Fibroblast of lung (primary cell): ENCODE data around the gene PUSL1. TPM values are rescaled to one million over a fixed set of nuclear protein-coding genes. Genes with fewer than 3 reads are reported as not detected.

Source experiments
- DNase-seq, 2 donors: peaks; one replicate each; pipeline versions ENCODE4 v3.0.0 to v3.0.0-alpha.2; 2010; ENCODE audit warnings: low read depth in 2 of 2
- H2AFZ ChIP-seq: 2 replicates; pipeline ENCODE4 v1.5.1; 2012; ENCODE audit warnings: low read length, control low read depth, inconsistent platforms
- H3K27ac ChIP-seq: 2 replicates; pipeline ENCODE4 v1.5.1; 2011; ENCODE audit warnings: low read length, control low read depth; ENCODE audit not compliant: insufficient read depth
- H3K27me3 ChIP-seq: 2 replicates; pipeline ENCODE4 v1.5.1; 2011; ENCODE audit warnings: mild to moderate bottlenecking, low read length; ENCODE audit not compliant: control insufficient read depth, insufficient read depth
- H3K36me3 ChIP-seq: 2 replicates; pipeline ENCODE4 v1.5.1; 2011; ENCODE audit warnings: low read length; ENCODE audit not compliant: control insufficient read depth, insufficient read depth
- H3K4me1 ChIP-seq: 2 replicates; pipeline ENCODE4 v1.5.1; 2011; ENCODE audit warnings: low read length; ENCODE audit not compliant: control insufficient read depth, insufficient read depth; ENCODE audit errors: extremely low read depth
- H3K4me2 ChIP-seq: 2 replicates; pipeline ENCODE4 v1.5.1; 2011; ENCODE audit warnings: low read length, control low read depth; ENCODE audit not compliant: insufficient read depth; ENCODE audit errors: extremely low read depth
- H3K4me3 ChIP-seq, 4 experiments: fragments of 200-600 bp in 1 of 4; sonication (generic) in 1 of 4; replicated peaks in 1 of 4; 2 replicates each; pipeline ENCODE4 v1.5.1; 2011 to 2016; ENCODE audit warnings: low read length in 4 of 4, low read depth in 3 of 4, mild to moderate bottlenecking in 3 of 4, control low read depth in 2 of 4, inconsistent platforms in 1 of 4, mixed read lengths in 1 of 4; ENCODE audit not compliant: insufficient read depth in 1 of 4; ENCODE audit errors: control extremely low read depth in 1 of 4
- H3K79me2 ChIP-seq: 2 replicates; pipeline ENCODE4 v1.5.1; 2012; ENCODE audit warnings: mild to moderate bottlenecking, low read length, inconsistent platforms; ENCODE audit not compliant: control insufficient read depth, insufficient read depth
- H3K9ac ChIP-seq: 2 replicates; pipeline ENCODE4 v1.5.1; 2011; ENCODE audit warnings: mild to moderate bottlenecking, low read length, control low read depth; ENCODE audit not compliant: insufficient read depth
- H3K9me3 ChIP-seq: 2 replicates; pipeline ENCODE4 v1.5.1; 2012; ENCODE audit warnings: low read depth, low read length; ENCODE audit not compliant: control insufficient read depth, insufficient read depth
- H4K20me1 ChIP-seq: 2 replicates; pipeline ENCODE4 v1.5.1; 2011; ENCODE audit warnings: low read length; ENCODE audit not compliant: control insufficient read depth, insufficient read depth; ENCODE audit errors: extremely low read depth
- EZH2 ChIP-seq: IDR thresholded peaks from 2 replicates; pipeline ENCODE4 v1.5.1; 2012; ENCODE audit warnings: low read length, control low read depth, mild to moderate bottlenecking; ENCODE audit errors: missing control alignments
- polyA plus RNA-seq, 2 donors: library from polyadenylated mRNA; depleted of rRNA in 1 of 2; stranded (reverse) in 1 of 2; unstranded in 1 of 2; fragments of >200 nt; gene quantifications; 2 replicates each; pipeline ENCODE4 v1.2.1, GENCODE V29; 2011 to 2012; ENCODE audit warnings: missing spikeins in 1 of 2
- total RNA-seq: library from RNA; depleted of rRNA; stranded (reverse); fragments of >200 nt; gene quantifications from 2 replicates; pipeline ENCODE4 v1.2.1, GENCODE V29; 2014
- TF ChIP-seq, protein P1 (sequence below), 2 donors: IDR thresholded peaks in 1 of 2; conservative IDR thresholded peaks in 1 of 2; 1 replicate in 1 of 2; 2 replicates in 1 of 2; pipeline ENCODE4 v1.5.1; 2011 to 2012; ENCODE audit warnings: low read length in 2 of 2, control low read depth in 1 of 2, inconsistent platforms in 1 of 2, low read depth in 1 of 2, mild to moderate bottlenecking in 1 of 2

The PUSL1 gene
- total and polyA plus RNA-seq, 2 donors (not counting 1 experiment from before 2014, with no cell fraction given): 7.1 to 12.7 TPM

DNA sequence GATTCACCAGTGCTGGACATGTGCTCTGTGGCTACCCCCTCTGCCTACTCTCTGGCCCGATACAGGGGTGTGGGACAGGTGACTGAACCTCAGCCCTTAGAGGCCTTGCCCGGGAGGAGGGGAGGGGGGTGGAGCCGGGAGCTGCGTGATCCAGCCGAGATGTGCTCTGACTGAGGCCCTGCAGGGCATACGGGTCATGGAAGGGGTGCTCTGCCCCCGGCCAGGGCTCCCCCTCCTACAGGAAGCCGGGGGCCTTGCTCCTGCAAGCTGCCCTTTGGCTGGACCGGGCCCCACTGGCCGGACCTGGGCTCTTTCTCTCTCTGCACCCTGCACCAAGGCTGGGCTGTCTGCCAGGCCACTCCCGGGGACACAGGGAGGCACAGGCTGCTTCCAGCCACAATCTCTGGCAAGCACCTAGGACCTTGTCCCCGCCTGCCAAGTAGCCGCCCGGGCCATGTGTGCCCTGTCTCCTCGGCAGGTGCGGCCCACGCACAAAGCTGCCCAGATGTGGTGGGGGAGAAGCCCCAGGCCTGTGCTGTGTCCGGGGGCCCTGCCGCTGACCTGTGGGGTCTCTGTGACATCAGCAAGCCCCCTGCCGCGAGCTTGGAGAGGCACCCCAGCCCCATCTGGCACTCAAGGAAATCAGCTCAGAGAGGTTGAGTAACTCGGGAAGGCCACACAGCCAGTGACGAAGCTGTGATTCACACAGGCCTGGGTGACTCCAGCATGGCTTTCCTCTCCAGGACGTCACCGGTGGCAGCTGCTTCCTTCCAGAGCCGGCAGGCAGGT is 26.7 kb upstream of the PUSL1 start:
- H3K4me3 ChIP-seq: no peak overlapping the region
- TF ChIP-seq, protein P1, sequence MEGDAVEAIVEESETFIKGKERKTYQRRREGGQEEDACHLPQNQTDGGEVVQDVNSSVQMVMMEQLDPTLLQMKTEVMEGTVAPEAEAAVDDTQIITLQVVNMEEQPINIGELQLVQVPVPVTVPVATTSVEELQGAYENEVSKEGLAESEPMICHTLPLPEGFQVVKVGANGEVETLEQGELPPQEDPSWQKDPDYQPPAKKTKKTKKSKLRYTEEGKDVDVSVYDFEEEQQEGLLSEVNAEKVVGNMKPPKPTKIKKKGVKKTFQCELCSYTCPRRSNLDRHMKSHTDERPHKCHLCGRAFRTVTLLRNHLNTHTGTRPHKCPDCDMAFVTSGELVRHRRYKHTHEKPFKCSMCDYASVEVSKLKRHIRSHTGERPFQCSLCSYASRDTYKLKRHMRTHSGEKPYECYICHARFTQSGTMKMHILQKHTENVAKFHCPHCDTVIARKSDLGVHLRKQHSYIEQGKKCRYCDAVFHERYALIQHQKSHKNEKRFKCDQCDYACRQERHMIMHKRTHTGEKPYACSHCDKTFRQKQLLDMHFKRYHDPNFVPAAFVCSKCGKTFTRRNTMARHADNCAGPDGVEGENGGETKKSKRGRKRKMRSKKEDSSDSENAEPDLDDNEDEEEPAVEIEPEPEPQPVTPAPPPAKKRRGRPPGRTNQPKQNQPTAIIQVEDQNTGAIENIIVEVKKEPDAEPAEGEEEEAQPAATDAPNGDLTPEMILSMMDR (conservative IDR thresholded peaks at IDR 0.05 in 1 of 2, IDR thresholded peaks at IDR 0.05 in 1 of 2; ENCODE audit: low read depth in 1 of 2, low read length in 2 of 2): no peak
- TF ChIP-seq EZH2: no peak
- H3K36me3 ChIP-seq: no peaks in the 10 kb centered on the region
- H3K4me2 ChIP-seq: no peak overlapping the region
- no peaks in the 10 kb centered on the region for H3K27me3 ChIP-seq
- no peaks in the 10 kb centered on the region for H3K9me3 ChIP-seq
- no peak overlapping the region for H3K27ac ChIP-seq
- no peaks in the 10 kb centered on the region for H3K79me2 ChIP-seq
- H2AFZ ChIP-seq: no peak overlapping the region
- H3K4me1 ChIP-seq: peaks cover 2% of the 10 kb centered on the region
- no peak overlapping the region for H3K9ac ChIP-seq
- no peaks in the 10 kb centered on the region for H4K20me1 ChIP-seq
- DNase-seq: peak in 1 of 2 donors; percentile 69

DNA sequence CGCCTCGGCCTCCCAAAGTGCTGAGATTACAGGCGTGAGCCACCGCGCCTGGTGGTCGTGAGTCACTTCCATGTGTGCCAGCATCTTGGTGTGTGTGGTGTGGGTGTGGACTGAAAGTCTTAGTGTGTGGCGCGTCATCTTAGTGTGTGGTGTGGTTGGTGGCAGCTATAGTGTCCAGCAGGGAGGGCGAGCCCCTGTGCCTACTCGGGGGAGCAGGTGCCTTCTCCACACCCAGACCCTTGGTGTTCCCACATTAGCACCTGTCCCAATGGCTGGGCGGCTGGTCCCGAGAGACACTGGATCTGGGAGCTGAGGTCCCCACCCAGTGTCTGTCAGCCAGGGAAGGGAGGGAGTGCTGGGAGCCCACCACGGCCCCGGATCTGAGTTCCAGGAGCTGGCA is 25.4 kb upstream of the PUSL1 start:
- peak in 1 of 2 donors; percentile 77 for DNase-seq
- no peaks in the 10 kb centered on the region for H4K20me1 ChIP-seq

DNA sequence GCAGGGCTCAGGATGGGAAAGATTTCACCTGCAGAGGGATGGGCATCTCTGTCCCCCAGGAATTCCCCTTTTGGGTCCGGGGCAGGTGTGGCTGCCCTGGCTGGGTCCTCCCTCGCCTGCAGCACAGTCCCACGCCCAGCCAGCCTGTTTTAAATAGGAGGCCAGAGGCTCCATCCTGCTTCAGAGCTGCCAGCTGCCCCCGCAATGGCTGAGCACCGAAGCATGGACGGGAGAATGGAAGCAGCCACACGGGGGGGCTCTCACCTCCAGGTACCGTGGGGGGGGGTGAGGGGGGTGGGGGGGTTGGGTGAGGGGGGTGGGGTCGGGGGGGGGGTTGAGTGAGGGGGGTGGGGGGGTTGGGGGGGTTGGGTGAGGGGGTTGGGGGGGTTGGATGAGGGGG is 24.6 kb upstream of the PUSL1 start:
- Histone ChIP-seq H3K27ac (no peak overlapping the region), H3K4me1 (peaks cover 2% of the 10 kb centered on the region), H3K36me3 (no peaks in the 10 kb centered on the region), H4K20me1 (no peaks in the 10 kb centered on the region), H2AFZ (no peak overlapping the region), H3K4me2 (no peak overlapping the region), H3K9ac (no peak overlapping the region), H3K4me3 (no peak overlapping the region), H3K27me3 (no peaks in the 10 kb centered on the region), H3K79me2 (no peaks in the 10 kb centered on the region), H3K9me3 (no peaks in the 10 kb centered on the region)
- TF ChIP-seq EZH2: no peak
- TF ChIP-seq, protein P1 (conservative IDR thresholded peaks at IDR 0.05 in 1 of 2, IDR thresholded peaks at IDR 0.05 in 1 of 2; ENCODE audit: low read depth in 1 of 2, low read length in 2 of 2): no peak
- no peak for DNase-seq

More for the DNA sequence above, 25.4 kb upstream of the PUSL1 start:
- Histone ChIP-seq H3K4me1 (peaks cover 2% of the 10 kb centered on the region), H3K27ac (no peak overlapping the region), H3K27me3 (no peaks in the 10 kb centered on the region), H3K79me2 (no peaks in the 10 kb centered on the region), H3K9me3 (no peaks in the 10 kb centered on the region), H3K9ac (no peak overlapping the region), H3K36me3 (no peaks in the 10 kb centered on the region), H2AFZ (no peak overlapping the region), H3K4me2 (no peak overlapping the region), H3K4me3 (no peak overlapping the region)
- no peak for TF ChIP-seq EZH2
- TF ChIP-seq, protein P1 (conservative IDR thresholded peaks at IDR 0.05 in 1 of 2, IDR thresholded peaks at IDR 0.05 in 1 of 2; ENCODE audit: low read depth in 1 of 2, low read length in 2 of 2): no peak
